K562 (cell line): ENCODE data around the gene ZMIZ1. TPM values are rescaled to one million over a fixed set of nuclear protein-coding genes. Genes with fewer than 3 reads are reported as not detected.

Experiments
- ARNT ChIP-seq, 2 experiments: fragments of 450-650 bp; IDR thresholded peaks; 2 replicates each; pipeline ENCODE4 v1.6.1; 2016; ENCODE audit warnings: mild to moderate bottlenecking in 1 of 2
- DPF2 ChIP-seq: fragments of 450-650 bp; IDR thresholded peaks from 2 replicates; pipeline ENCODE4 v1.6.1; 2016
- EP300 ChIP-seq: IDR thresholded peaks from 2 replicates; pipeline ENCODE4 v1.6.1; 2012; ENCODE audit warnings: low read length, improper control_type of control experiment
- ETV6 ChIP-seq, 3 experiments: fragments of 150-350 bp in 1 of 3; sonication (generic) in 1 of 3; formaldehyde crosslinking in 1 of 3; IDR thresholded peaks; 2 replicates each; pipeline versions ENCODE4 v1.6.1 to v1.8.0; 2014 to 2022; ENCODE audit warnings: borderline replicate concordance in 2 of 3, low read depth in 2 of 3, antibody characterized with exemption in 1 of 3, low read length in 1 of 3, mild to moderate bottlenecking in 1 of 3, missing genetic modification reagents in 1 of 3
- FOXJ2 ChIP-seq: fragments of 200-800 bp; sonication (Bioruptor generic); IDR thresholded peaks from 2 replicates; pipeline ENCODE4 v1.6.1; 2016; ENCODE audit warnings: missing genetic modification characterization, missing compliant biosample characterization
- GABPA ChIP-seq: fragments of 200-800 bp; sonication (Bioruptor generic); conservative IDR thresholded peaks from 2 replicates; pipeline ENCODE4 v1.6.1; 2016; ENCODE audit warnings: low read depth, missing genetic modification characterization, missing compliant biosample characterization
- HEY1 ChIP-seq: fragments of 250-450 bp; sonication (Bioruptor Pico); IDR thresholded peaks from 2 replicates; pipeline ENCODE4 v1.5.0; 2020; ENCODE audit warnings: mild to moderate bottlenecking, moderate library complexity, borderline replicate concordance
- KAT8 ChIP-seq: fragments of 450-650 bp; IDR thresholded peaks from 2 replicates; pipeline ENCODE4 v1.6.1; 2016; ENCODE audit warnings: low read depth, mild to moderate bottlenecking
- NR4A1 ChIP-seq, 2 experiments: fragments of 250-450 bp in 1 of 2; fragments of 450-650 bp in 1 of 2; sonication (Bioruptor Pico) in 1 of 2; IDR thresholded peaks; 2 replicates each; pipeline versions ENCODE4 v1.4.0 to v1.6.1; 2016 to 2020; ENCODE audit warnings: mild to moderate bottlenecking in 2 of 2, missing compliant biosample characterization in 1 of 2, missing genetic modification characterization in 1 of 2, moderate library complexity in 1 of 2
- PHTF2 ChIP-seq: fragments of 250-450 bp; sonication (Bioruptor Pico); IDR thresholded peaks from 2 replicates; pipeline ENCODE4 v1.5.0; 2021; ENCODE audit warnings: mild to moderate bottlenecking
- SMARCA5 ChIP-seq: fragments of 450-650 bp; IDR thresholded peaks from 2 replicates; pipeline ENCODE4 v1.6.1; 2016
- SMARCB1 ChIP-seq: IDR thresholded peaks from 2 replicates; pipeline ENCODE4 v1.6.1; 2011; ENCODE audit warnings: improper control_type of control experiment, low read depth; ENCODE audit not compliant: insufficient read length
- XRCC3 ChIP-seq: fragments of 450-650 bp; IDR thresholded peaks from 2 replicates; pipeline ENCODE4 v1.6.1; 2017; ENCODE audit warnings: mild to moderate bottlenecking, moderate library complexity
- ZNF316 ChIP-seq: fragments of 450-650 bp; IDR thresholded peaks from 2 replicates; pipeline ENCODE4 v1.6.1; 2016
- polyA plus RNA-seq, 8 experiments: library from polyadenylated mRNA; depleted of rRNA in 4 of 8; stranded (reverse) in 5 of 8; unstranded in 3 of 8; fragments of >200 nt; fragmentation: Nextera tagmentation in 2 of 8; fragmentation: Illumina TruSeq in 1 of 8; extraction: Ambion mirVana in 2 of 8; extraction: Trizol in 1 of 8; gene quantifications; 2 replicates each; pipeline versions ENCODE4 v1.2.1 to v1.2.3, GENCODE V29; 2011 to 2014; ENCODE audit warnings: inconsistent platforms in 1 of 8, missing spikeins in 1 of 8
- total RNA-seq, 7 experiments: library from RNA; depleted of rRNA in 6 of 7; stranded (reverse); fragments of >200 nt in 6 of 7; fragmentation: Illumina TruSeq in 2 of 7; extraction: Trizol in 2 of 7; gene quantifications; 2 replicates each; pipeline versions ENCODE4 v1.2.1 to v1.2.3, GENCODE V29; 2011 to 2021; ENCODE audit warnings: low replicate concordance in 1 of 7
- TF ChIP-seq, protein P1 (sequence below): fragments of 450-650 bp; IDR thresholded peaks from 2 replicates; pipeline ENCODE4 v1.6.1; 2018; ENCODE audit not compliant: partially characterized antibody
- TF ChIP-seq, protein P2 (sequence below), 2 experiments: fragments of 150-350 bp in 1 of 2; IDR thresholded peaks; 2 replicates each; pipeline ENCODE4 v1.6.1; 2012 to 2016; ENCODE audit warnings: low read depth in 2 of 2, low read length in 2 of 2, mild to moderate bottlenecking in 1 of 2, moderate library complexity in 1 of 2
- TF ChIP-seq, protein P3 (sequence below): fragments of 450-650 bp; formaldehyde crosslinking; IDR thresholded peaks from 2 replicates; pipeline ENCODE4 v1.4.0; 2020; ENCODE audit warnings: mild to moderate bottlenecking
- TF ChIP-seq, protein P4 (sequence below): sonication (generic); formaldehyde crosslinking; IDR thresholded peaks from 2 replicates; pipeline ENCODE4 v1.8.0; 2022; ENCODE audit warnings: missing genetic modification reagents, mild to moderate bottlenecking, borderline replicate concordance

ZMIZ1 gene
- total and polyA plus RNA-seq, 9 of the 15 experiments (the other 6 are each of a cell fraction or from before 2014, with no cell fraction given), result 1.0 to 37.3 (median 4.3) TPM

DNA sequence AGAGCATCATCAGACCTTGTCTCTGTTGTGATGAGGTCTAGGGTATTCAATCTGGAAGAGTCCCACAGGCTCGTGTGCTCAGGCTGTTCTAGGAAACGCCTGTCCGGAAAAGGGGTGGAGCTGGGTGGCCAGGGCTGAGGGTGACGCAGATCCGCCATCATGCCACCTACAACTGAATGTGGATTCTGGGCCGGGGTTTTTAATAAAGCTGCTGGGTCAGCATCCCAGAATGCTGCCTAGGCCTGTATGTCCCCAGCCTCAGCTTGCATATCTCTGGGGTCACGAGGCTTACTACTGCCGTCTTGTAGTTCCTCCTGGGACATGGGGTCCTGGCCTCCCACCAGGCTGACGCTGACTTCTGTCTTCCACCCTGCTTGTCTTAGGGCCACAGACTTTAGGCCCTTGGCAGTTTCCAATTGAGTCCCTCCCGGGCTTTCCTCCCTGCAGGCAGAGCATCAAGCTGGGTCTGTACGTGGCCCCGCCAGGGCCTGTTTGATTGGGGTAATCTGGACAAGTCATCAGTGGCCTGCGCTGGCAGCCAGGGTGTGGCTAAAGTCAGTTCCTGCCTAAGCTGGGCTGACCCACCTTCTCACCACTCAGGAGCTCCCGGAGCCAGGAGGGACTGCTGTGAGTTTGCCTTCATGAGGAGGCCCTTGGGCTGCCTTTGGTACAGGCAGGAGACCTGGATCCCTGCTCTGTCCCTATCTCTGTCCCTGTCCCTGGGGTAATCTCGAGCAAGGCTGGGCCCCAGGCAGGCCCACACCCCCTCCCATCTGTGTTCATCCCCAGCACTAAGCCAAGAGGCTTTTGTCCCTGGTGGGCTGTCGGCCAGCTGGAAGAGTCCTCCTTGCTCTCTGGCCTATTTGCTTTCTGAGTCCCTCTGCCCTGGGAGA, 79.9 kb downstream of the ZMIZ1 start (continued):
- TF ChIP-seq HEY1 (CRISPR knock-in tag) (no peak), KAT8 (no peak), SMARCB1 (no peak), SMARCA5 (no peak), GABPA (tag) (no peak), ETV6 (IDR thresholded peaks at IDR 0.05; ENCODE audit: borderline replicate concordance in 1 of 2, low read depth in 2 of 2, low read length in 1 of 2) (no peak), ETV6 (CRISPR knock-in tag; IDR thresholded peaks at IDR 0.05; ENCODE audit: borderline replicate concordance) (no peak), DPF2 (peak; percentile 78), EP300 (peak; percentile 60), XRCC3 (no peak), PHTF2 (no peak), ARNT (IDR thresholded peaks at IDR 0.05) (no peak), NR4A1 (CRISPR knock-in tag; IDR thresholded peaks at IDR 0.05) (peak; percentile 58; the same call in 1 of the 2 replicates), NR4A1 (tag; IDR thresholded peaks at IDR 0.05) (0 out of 2 replicates have a peak, but pooled peaks have one; percentile 55), FOXJ2 (no peak), ZNF316 (peak; percentile 82)
- TF ChIP-seq, protein P1, sequence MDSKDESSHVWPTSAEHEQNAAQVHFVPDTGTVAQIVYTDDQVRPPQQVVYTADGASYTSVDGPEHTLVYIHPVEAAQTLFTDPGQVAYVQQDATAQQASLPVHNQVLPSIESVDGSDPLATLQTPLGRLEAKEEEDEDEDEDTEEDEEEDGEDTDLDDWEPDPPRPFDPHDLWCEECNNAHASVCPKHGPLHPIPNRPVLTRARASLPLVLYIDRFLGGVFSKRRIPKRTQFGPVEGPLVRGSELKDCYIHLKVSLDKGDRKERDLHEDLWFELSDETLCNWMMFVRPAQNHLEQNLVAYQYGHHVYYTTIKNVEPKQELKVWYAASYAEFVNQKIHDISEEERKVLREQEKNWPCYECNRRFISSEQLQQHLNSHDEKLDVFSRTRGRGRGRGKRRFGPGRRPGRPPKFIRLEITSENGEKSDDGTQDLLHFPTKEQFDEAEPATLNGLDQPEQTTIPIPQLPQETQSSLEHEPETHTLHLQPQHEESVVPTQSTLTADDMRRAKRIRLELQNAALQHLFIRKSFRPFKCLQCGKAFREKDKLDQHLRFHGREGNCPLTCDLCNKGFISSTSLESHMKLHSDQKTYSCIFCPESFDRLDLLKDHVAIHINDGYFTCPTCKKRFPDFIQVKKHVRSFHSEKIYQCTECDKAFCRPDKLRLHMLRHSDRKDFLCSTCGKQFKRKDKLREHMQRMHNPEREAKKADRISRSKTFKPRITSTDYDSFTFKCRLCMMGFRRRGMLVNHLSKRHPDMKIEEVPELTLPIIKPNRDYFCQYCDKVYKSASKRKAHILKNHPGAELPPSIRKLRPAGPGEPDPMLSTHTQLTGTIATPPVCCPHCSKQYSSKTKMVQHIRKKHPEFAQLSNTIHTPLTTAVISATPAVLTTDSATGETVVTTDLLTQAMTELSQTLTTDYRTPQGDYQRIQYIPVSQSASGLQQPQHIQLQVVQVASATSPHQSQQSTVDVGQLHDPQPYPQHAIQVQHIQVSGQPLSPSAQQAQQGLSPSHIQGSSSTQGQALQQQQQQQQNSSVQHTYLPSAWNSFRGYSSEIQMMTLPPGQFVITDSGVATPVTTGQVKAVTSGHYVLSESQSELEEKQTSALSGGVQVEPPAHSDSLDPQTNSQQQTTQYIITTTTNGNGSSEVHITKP, result peak; percentile 91
- TF ChIP-seq, protein P2, sequence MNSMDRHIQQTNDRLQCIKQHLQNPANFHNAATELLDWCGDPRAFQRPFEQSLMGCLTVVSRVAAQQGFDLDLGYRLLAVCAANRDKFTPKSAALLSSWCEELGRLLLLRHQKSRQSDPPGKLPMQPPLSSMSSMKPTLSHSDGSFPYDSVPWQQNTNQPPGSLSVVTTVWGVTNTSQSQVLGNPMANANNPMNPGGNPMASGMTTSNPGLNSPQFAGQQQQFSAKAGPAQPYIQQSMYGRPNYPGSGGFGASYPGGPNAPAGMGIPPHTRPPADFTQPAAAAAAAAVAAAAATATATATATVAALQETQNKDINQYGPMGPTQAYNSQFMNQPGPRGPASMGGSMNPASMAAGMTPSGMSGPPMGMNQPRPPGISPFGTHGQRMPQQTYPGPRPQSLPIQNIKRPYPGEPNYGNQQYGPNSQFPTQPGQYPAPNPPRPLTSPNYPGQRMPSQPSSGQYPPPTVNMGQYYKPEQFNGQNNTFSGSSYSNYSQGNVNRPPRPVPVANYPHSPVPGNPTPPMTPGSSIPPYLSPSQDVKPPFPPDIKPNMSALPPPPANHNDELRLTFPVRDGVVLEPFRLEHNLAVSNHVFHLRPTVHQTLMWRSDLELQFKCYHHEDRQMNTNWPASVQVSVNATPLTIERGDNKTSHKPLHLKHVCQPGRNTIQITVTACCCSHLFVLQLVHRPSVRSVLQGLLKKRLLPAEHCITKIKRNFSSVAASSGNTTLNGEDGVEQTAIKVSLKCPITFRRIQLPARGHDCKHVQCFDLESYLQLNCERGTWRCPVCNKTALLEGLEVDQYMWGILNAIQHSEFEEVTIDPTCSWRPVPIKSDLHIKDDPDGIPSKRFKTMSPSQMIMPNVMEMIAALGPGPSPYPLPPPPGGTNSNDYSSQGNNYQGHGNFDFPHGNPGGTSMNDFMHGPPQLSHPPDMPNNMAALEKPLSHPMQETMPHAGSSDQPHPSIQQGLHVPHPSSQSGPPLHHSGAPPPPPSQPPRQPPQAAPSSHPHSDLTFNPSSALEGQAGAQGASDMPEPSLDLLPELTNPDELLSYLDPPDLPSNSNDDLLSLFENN (IDR thresholded peaks at IDR 0.05; ENCODE audit: low read depth in 2 of 2, low read length in 2 of 2), result peak in 1 of 2 experiments; percentile 17; a peak in 1 of 4 replicates
- TF ChIP-seq, protein P3, sequence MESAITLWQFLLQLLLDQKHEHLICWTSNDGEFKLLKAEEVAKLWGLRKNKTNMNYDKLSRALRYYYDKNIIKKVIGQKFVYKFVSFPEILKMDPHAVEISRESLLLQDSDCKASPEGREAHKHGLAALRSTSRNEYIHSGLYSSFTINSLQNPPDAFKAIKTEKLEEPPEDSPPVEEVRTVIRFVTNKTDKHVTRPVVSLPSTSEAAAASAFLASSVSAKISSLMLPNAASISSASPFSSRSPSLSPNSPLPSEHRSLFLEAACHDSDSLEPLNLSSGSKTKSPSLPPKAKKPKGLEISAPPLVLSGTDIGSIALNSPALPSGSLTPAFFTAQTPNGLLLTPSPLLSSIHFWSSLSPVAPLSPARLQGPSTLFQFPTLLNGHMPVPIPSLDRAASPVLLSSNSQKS (CRISPR knock-in tag), result no peak
- TF ChIP-seq, protein P4, sequence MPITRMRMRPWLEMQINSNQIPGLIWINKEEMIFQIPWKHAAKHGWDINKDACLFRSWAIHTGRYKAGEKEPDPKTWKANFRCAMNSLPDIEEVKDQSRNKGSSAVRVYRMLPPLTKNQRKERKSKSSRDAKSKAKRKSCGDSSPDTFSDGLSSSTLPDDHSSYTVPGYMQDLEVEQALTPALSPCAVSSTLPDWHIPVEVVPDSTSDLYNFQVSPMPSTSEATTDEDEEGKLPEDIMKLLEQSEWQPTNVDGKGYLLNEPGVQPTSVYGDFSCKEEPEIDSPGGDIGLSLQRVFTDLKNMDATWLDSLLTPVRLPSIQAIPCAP (CRISPR knock-in tag), result no peak
